Measurements from ENCODE around the gene LRR1. TPM values are rescaled to one million over a fixed set of nuclear protein-coding genes. Genes with fewer than 3 reads are reported as not detected.

LRR1 gene
- total RNA-seq, 4 donors from 2014 or later, result 5.2 to 8.9 (median 6.9) TPM

- TF ChIP-seq CTCF (IDR thresholded peaks at IDR 0.05) (no peak), POLR2A (IDR thresholded peaks at IDR 0.05) (no peak)
- no peak for DNase-seq
- 91 to 97% methylated on average over 2 of the region's 2 CpGs for WGBS, 2 donors
- Histone ChIP-seq H3K36me3 (no peaks in the 10 kb centered on the region), H3K9me3 (no peaks in the 10 kb centered on the region), H3K4me1 (no peaks in the 10 kb centered on the region), H3K27me3 (no peaks in the 10 kb centered on the region), H3K27ac (no peak overlapping the region), H3K4me3 (replicated peaks in 1 of 3) (no peak overlapping the region)
- intact Hi-C loops (cut with DNase I), result no loop called here
Measured at GRCh38 chr14:49659526-49660455, 61.1 kb downstream of the LRR1 start.

Small RNAs within 50 kb of the gene (small RNA-seq; reads per million reads assigned to genes)
- gene AL139099.3 (not detected), gene AL139099.4 (not detected), gene RF00019 (not detected), gene RNA5SP384 (not detected)

Other genes starting within 250 kb of the LRR1 start
- 1,000 to 10,000 TPM; 1,423 to 9,553 (median 5,247) TPM for gene RPS29, start 12.6 kb upstream of the LRR1 start, total RNA-seq
- 100 to 1,000 TPM; 119 to 348 (median 175) TPM for gene RPL36AL, start 21.7 kb downstream of the LRR1 start, total RNA-seq
- 10 to 100 TPM; 23.8 to 26.7 (median 25.6) TPM for gene MGAT2, start 21.9 kb downstream of the LRR1 start, total RNA-seq
- gene DNAAF2, start 36.3 kb downstream of the LRR1 start, total RNA-seq, result 10 to 100 TPM in 2 of 4 donors, 1 to 10 TPM in 2; 5.6 to 15.3 (median 11.5) TPM
- gene POLE2, start 89.3 kb downstream of the LRR1 start, total RNA-seq, result 1 to 10 TPM in 3 of 4 donors, under 1 TPM in 1; 0.33 to 3.1 (median 2.2) TPM
- gene KLHDC1, start 94.2 kb downstream of the LRR1 start, total RNA-seq, result 10 to 100 TPM in 3 of 4 donors, 1 to 10 TPM in 1; 9.2 to 16.3 (median 12.4) TPM
- 100 to 1,000 TPM; 101 to 165 (median 133) TPM for gene KLHDC2, start 169.2 kb downstream of the LRR1 start, total RNA-seq

Data from thyroid gland (tissue), 4 donors.